OCI-LY7 (cell line): ENCODE data around the gene UBL4A. TPM values are rescaled to one million over a fixed set of nuclear protein-coding genes. Genes with fewer than 3 reads are reported as not detected.

Source experiments
- BruUV-seq: library from RNA; stranded (reverse); fragments of 400-500 nt; replicated peaks from 2 replicates; lab custom pipeline; 2021; lab: Mats Ljungman, UMichigan
- CTCF ChIA-PET: fragments of 300-600 bp; sonication (Branson Sonifier 250); formaldehyde crosslinking; loops from one replicate; lab custom pipeline; 2022; ENCODE audit warnings: antibody characterized with exemption; ENCODE audit not compliant: unreplicated experiment; lab: Charles Lee
- POLR2A ChIA-PET: fragments of 300-600 bp; sonication (Branson Sonifier 250); formaldehyde crosslinking; loops from one replicate; lab custom pipeline; 2022; ENCODE audit warnings: antibody characterized with exemption; lab: Charles Lee
- DNase-seq: peaks from one replicate; pipeline ENCODE4 v3.0.0-alpha.2; 2015; ENCODE audit warnings: low spot score
- H2AFZ ChIP-seq: fragments of 200-600 bp; sonication (generic), shearing (Covaris generic); 2 replicates; pipeline ENCODE4 v1.6.1; 2014; ENCODE audit warnings: mild to moderate bottlenecking, antibody characterized with exemption, low read length, moderate library complexity
- H3K27ac ChIP-seq: fragments of 200-600 bp; sonication (generic); 2 replicates; pipeline ENCODE4 v1.5.1; 2014; ENCODE audit warnings: mixed run types, low read depth, mild to moderate bottlenecking, moderate library complexity, low read length, inconsistent platforms; ENCODE audit not compliant: poor library complexity, severe bottlenecking
- H3K36me3 ChIP-seq: fragments of 200-600 bp; sonication (generic); 2 replicates; pipeline ENCODE4 v1.6.1; 2014; ENCODE audit warnings: mild to moderate bottlenecking, antibody characterized with exemption, low read length, moderate library complexity, mixed read lengths; ENCODE audit not compliant: insufficient read depth
- H3K4me1 ChIP-seq: fragments of 200-600 bp; sonication (generic); 2 replicates; pipeline ENCODE4 v1.5.1; 2014; ENCODE audit warnings: mild to moderate bottlenecking, low read length; ENCODE audit not compliant: insufficient read depth, poor library complexity, severe bottlenecking
- H3K4me2 ChIP-seq: fragments of 200-600 bp; sonication (generic); 2 replicates; pipeline ENCODE4 v1.6.1; 2014; ENCODE audit warnings: mild to moderate bottlenecking, low read length
- H3K4me3 ChIP-seq: fragments of 200-600 bp; sonication (generic); 2 replicates; pipeline ENCODE4 v1.5.1; 2014; ENCODE audit warnings: mild to moderate bottlenecking, low read depth, low read length; ENCODE audit not compliant: poor library complexity, severe bottlenecking
- H3K79me2 ChIP-seq: fragments of 200-600 bp; sonication (generic); 2 replicates; pipeline ENCODE4 v1.6.1; 2016; ENCODE audit warnings: low read depth, mild to moderate bottlenecking, low read length, moderate library complexity, mixed read lengths; ENCODE audit not compliant: insufficient read depth
- H3K9me2 ChIP-seq: fragments of 200-600 bp; sonication (generic); 2 replicates; pipeline ENCODE4 v1.6.1; 2016; ENCODE audit warnings: mild to moderate bottlenecking, low read length, mixed read lengths; ENCODE audit not compliant: insufficient read depth
- H3K9me3 ChIP-seq: fragments of 200-600 bp; sonication (generic); 2 replicates; pipeline ENCODE4 v1.6.1; 2014; ENCODE audit warnings: mild to moderate bottlenecking, mixed run types, low read length, mixed read lengths
- H4K20me1 ChIP-seq: fragments of 200-600 bp; sonication (generic); 2 replicates; pipeline ENCODE4 v1.6.1; 2014; ENCODE audit warnings: mild to moderate bottlenecking, antibody characterized with exemption, low read length, moderate library complexity, mixed read lengths; ENCODE audit not compliant: insufficient read depth
- EZH2phosphoT487 ChIP-seq: fragments of 200-600 bp; sonication (generic); IDR thresholded peaks from 2 replicates; pipeline ENCODE4 v1.6.1; 2018; ENCODE audit warnings: low read depth, borderline replicate concordance, mild to moderate bottlenecking, mixed run types, antibody characterized with exemption, low read length, moderate library complexity, mixed read lengths
- intact Hi-C: fragments of 100-400 bp; cut with micrococcal nuclease; formaldehyde crosslinking; loops from one replicate; pipeline ENCODE4 v1.10.0; 2022; ENCODE audit not compliant: unreplicated experiment
- total RNA-seq, 2 experiments: library from RNA; depleted of rRNA in 1 of 2; stranded (reverse); fragments of >200 nt in 1 of 2; shearing (Covaris generic) in 1 of 2; gene quantifications; 2 replicates each; pipeline ENCODE4 v1.2.3, GENCODE V29; 2014 to 2022
- TF ChIP-seq, protein P1 (sequence below): fragments of 200-600 bp; sonication (generic); conservative IDR thresholded peaks from 2 replicates; pipeline ENCODE4 v1.5.1; 2014; ENCODE audit warnings: mild to moderate bottlenecking, antibody characterized with exemption, low read length, moderate library complexity, mixed read lengths

UBL4A gene
- total RNA-seq, 2 experiments from 2014 or later = 49.7 to 89.9 TPM

- TF ChIP-seq, protein P1, sequence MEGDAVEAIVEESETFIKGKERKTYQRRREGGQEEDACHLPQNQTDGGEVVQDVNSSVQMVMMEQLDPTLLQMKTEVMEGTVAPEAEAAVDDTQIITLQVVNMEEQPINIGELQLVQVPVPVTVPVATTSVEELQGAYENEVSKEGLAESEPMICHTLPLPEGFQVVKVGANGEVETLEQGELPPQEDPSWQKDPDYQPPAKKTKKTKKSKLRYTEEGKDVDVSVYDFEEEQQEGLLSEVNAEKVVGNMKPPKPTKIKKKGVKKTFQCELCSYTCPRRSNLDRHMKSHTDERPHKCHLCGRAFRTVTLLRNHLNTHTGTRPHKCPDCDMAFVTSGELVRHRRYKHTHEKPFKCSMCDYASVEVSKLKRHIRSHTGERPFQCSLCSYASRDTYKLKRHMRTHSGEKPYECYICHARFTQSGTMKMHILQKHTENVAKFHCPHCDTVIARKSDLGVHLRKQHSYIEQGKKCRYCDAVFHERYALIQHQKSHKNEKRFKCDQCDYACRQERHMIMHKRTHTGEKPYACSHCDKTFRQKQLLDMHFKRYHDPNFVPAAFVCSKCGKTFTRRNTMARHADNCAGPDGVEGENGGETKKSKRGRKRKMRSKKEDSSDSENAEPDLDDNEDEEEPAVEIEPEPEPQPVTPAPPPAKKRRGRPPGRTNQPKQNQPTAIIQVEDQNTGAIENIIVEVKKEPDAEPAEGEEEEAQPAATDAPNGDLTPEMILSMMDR = no peak
- no peak for TF ChIP-seq EZH2phosphoT487
- Histone ChIP-seq H3K36me3 (no peaks in the 10 kb centered on the region), H3K4me1 (peaks cover 37% of the 10 kb centered on the region), H3K9me3 (no peaks in the 10 kb centered on the region), H3K4me3 (no peak overlapping the region), H3K79me2 (no peaks in the 10 kb centered on the region), H3K27ac (no peak overlapping the region), H3K4me2 (no peak overlapping the region), H4K20me1 (no peaks in the 10 kb centered on the region), H3K9me2 (no peaks in the 10 kb centered on the region), H2AFZ (no peak overlapping the region)
- CTCF ChIA-PET = no interaction called here
- intact Hi-C loops = loop anchor here (5.0 kb wide), 1 partner anchor 40 kb away; the partner anchor contains the start of gene FAM3A
- BruUV-seq = no TSS peak
- DNase-seq = no peak
- POLR2A ChIA-PET = interaction anchor here (0.6 to 1.7 kb wide), 4 partner anchors 10 to 47 kb away, joined by 3 to 4 read pairs (median 4); partner anchors contain the start of genes SLC10A3 and UBL4A
Observed at GRCh38 chrX:154476821-154477220, 9.6 kb downstream of the UBL4A start.

DNA sequence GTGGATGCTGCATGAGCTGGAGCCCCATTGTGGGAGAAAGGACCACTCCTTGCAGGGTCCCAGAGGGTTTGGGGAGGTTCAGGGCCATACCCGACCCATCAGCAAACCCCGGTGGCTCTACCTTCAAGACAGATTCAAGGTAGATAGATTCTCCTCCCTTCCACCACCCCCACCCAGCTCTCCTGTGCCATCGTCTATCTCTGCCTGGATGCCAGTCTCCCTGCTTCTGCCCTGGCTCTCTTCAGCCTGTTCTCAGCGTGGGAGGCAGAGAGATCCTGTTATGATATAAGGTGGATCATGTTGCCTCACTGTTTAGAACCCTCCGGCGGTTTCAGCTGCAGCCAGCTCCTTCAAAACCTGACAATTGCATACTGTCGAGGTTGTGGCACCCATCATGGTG, 12.7 kb downstream of the UBL4A start:
- Histone ChIP-seq H3K9me3 (no peaks in the 10 kb centered on the region), H3K79me2 (no peaks in the 10 kb centered on the region), H4K20me1 (no peaks in the 10 kb centered on the region), H3K9me2 (no peaks in the 10 kb centered on the region), H3K27ac (no peak overlapping the region), H2AFZ (no peak overlapping the region), H3K4me1 (peaks cover 10% of the 10 kb centered on the region), H3K36me3 (no peaks in the 10 kb centered on the region), H3K4me3 (no peak overlapping the region), H3K4me2 (no peak overlapping the region)
- DNase-seq = no peak
- no TSS peak for BruUV-seq
- CTCF ChIA-PET = no interaction called here
- no peak for TF ChIP-seq EZH2phosphoT487
- TF ChIP-seq, protein P1 = no peak
- POLR2A ChIA-PET = interaction anchor here (0.6 kb wide), 1 partner anchor 50 kb away, joined by 5 read pairs; no protein-coding TSS in a partner anchor
- intact Hi-C loops = no loop called here

DNA sequence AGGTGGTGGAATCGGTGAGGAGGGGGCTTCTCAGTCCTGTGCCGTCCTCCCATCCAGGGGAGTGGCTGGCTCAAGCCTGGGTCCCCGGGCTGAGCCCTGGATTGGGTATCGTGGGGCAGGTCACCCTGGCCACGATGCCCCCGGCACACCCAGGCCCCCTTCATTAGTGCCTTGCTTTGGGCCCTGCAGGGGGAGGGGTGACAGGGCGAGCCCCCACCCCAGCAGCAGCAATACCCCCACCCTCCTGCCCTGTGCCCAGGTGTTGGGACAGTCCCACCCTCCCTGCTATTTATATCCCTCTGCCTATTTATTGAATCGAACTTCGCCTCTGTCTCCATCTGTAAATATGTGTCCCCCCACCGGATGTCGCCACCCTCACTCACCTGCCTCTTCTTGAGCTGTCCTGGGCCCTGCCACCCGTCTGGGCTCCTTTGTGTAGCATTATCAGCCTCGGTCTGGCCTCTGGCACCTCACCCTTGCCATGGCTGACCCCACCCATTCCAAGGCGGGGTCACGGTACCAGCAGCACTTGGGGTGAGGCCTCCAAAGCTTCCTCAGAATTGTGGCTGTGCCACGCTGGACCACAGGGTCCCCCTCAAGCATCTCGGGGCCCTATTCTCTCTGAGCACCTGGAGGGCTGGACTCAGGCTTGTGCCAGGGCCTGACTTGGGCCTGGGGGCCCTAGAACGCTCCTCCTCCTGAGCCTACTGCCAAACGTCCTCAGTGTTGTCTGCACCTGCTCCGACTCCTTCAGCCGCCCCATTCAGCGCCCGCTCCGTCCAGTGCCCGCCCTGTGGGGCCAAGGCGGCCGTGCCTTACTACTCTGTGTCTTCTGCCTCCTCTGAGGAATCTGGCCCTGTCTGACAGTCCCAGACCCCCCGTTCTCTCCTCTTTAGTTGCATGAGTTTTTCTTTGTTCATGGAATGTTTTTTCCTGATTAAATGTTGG, 13.5 kb downstream of the UBL4A start:
- H3K9me3 ChIP-seq = no peaks in the 10 kb centered on the region
- H3K4me3 ChIP-seq = no peak overlapping the region
- TF ChIP-seq, protein P1 = no peak
- TF ChIP-seq EZH2phosphoT487 = no peak
- intact Hi-C loops = no loop called here
- DNase-seq = no peak
- H3K27ac ChIP-seq = no peak overlapping the region
- H2AFZ ChIP-seq = no peak overlapping the region
- H3K36me3 ChIP-seq = no peaks in the 10 kb centered on the region
- H3K4me2 ChIP-seq = no peak overlapping the region
- BruUV-seq = no TSS peak
- H3K9me2 ChIP-seq = no peaks in the 10 kb centered on the region
- H3K4me1 ChIP-seq = peaks cover 7% of the 10 kb centered on the region
- no peaks in the 10 kb centered on the region for H4K20me1 ChIP-seq
- CTCF ChIA-PET = no interaction called here
- POLR2A ChIA-PET = interaction anchor here (0.6 kb wide), 1 partner anchor 51 kb away, joined by 5 read pairs; no protein-coding TSS in a partner anchor
- H3K79me2 ChIP-seq = no peaks in the 10 kb centered on the region
